Colonic mucosa (tissue), 4 donors: Measurements from ENCODE around the gene UNC80. TPM values are rescaled to one million over a fixed set of nuclear protein-coding genes. Genes with fewer than 3 reads are reported as not detected.

Source experiments
- DNase-seq: peaks from one replicate; pipeline ENCODE4 v3.0.0-alpha.2; 2020
- H3K27ac ChIP-seq: fragments of 200-600 bp; one replicate; pipeline ENCODE4 v1.8.0; 2021
- H3K27me3 ChIP-seq: fragments of 200-600 bp; one replicate; pipeline ENCODE4 v1.8.0; 2021
- H3K36me3 ChIP-seq: fragments of 200-600 bp; one replicate; pipeline ENCODE4 v1.8.0; 2021
- H3K4me1 ChIP-seq: fragments of 200-600 bp; one replicate; pipeline ENCODE4 v1.8.0; 2021; ENCODE audit warnings: mild to moderate bottlenecking
- H3K4me3 ChIP-seq: fragments of 200-600 bp; one replicate; pipeline ENCODE4 v1.8.0; 2021
- H3K9ac ChIP-seq, 2 donors: one replicate each; pipeline ENCODE4 v1.7.0; 2013; ENCODE audit warnings: control low read depth in 2 of 2, low read depth in 2 of 2, low read length in 2 of 2
- H3K9me3 ChIP-seq: fragments of 200-600 bp; one replicate; pipeline ENCODE4 v1.8.0; 2021
- intact Hi-C: fragments of 100-400 bp; cut with DNase I; formaldehyde crosslinking; loops from one replicate; pipeline ENCODE4 v1.14.1; 2022
- total RNA-seq, 2 donors: library from RNA; stranded (reverse); fragmentation: NEBNext Ultra II Directional in 1 of 2; extraction: Animal tissue kit (Norgen Biotek cat#: 25700) in 1 of 2; gene quantifications; one replicate each; pipeline ENCODE4 v1.2.1, GENCODE V29; 2021
- TF ChIP-seq, protein P1 (sequence below): fragments of 200-600 bp; IDR thresholded peaks from one replicate; pipeline ENCODE4 v1.8.0; 2022; ENCODE audit warnings: antibody characterized with exemption, mild to moderate bottlenecking
- donor health status: healthy.
- donor health status: DM: no; HTN: no; CAD: no.
- donor health status: DM: no; HTN: no; CAD: no.

UNC80 gene
- total RNA-seq, 2 donors from 2014 or later, result 0.16 TPM; not detected in 1

DNA sequence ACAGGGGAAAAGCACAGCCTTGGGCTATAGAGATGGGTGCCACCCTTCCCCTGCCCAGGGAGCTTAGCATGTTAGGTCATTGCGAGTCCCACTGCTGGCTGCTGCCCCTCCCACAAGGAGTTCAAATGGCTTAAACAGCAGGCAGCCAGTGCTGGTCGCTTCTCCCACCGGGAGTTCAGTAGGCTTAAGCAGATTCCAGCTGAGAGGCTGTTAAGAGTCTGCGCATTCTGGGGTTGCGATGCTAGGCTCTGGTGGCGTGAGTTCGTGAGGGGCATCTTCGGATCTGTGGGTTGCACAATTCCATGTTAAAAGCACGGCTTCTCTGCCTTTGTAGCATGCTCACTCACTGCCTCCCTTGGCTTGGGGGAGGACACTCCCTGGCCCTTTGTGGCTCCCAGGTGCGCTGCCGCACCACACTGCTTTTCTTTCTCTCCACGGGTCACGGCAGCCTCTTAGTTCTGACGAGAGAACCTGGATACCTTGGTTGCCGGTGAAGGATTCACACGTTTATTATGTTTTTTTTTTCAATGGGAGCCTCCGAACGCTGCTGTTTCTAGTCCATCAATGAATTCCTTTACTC lies 93.2 kb downstream of the UNC80 start:
- no peak overlapping the region for H3K27ac ChIP-seq
- no peaks in the 10 kb centered on the region for H3K4me1 ChIP-seq
- no peak overlapping the region for H3K9ac ChIP-seq
- TF ChIP-seq, protein P1, sequence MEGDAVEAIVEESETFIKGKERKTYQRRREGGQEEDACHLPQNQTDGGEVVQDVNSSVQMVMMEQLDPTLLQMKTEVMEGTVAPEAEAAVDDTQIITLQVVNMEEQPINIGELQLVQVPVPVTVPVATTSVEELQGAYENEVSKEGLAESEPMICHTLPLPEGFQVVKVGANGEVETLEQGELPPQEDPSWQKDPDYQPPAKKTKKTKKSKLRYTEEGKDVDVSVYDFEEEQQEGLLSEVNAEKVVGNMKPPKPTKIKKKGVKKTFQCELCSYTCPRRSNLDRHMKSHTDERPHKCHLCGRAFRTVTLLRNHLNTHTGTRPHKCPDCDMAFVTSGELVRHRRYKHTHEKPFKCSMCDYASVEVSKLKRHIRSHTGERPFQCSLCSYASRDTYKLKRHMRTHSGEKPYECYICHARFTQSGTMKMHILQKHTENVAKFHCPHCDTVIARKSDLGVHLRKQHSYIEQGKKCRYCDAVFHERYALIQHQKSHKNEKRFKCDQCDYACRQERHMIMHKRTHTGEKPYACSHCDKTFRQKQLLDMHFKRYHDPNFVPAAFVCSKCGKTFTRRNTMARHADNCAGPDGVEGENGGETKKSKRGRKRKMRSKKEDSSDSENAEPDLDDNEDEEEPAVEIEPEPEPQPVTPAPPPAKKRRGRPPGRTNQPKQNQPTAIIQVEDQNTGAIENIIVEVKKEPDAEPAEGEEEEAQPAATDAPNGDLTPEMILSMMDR, result no peak
- no peak overlapping the region for H3K4me3 ChIP-seq
- no peaks in the 10 kb centered on the region for H3K9me3 ChIP-seq
- H3K27me3 ChIP-seq, result no peaks in the 10 kb centered on the region
- no peak for DNase-seq
- intact Hi-C loops, result no loop called here
- H3K36me3 ChIP-seq, result no peaks in the 10 kb centered on the region

DNA sequence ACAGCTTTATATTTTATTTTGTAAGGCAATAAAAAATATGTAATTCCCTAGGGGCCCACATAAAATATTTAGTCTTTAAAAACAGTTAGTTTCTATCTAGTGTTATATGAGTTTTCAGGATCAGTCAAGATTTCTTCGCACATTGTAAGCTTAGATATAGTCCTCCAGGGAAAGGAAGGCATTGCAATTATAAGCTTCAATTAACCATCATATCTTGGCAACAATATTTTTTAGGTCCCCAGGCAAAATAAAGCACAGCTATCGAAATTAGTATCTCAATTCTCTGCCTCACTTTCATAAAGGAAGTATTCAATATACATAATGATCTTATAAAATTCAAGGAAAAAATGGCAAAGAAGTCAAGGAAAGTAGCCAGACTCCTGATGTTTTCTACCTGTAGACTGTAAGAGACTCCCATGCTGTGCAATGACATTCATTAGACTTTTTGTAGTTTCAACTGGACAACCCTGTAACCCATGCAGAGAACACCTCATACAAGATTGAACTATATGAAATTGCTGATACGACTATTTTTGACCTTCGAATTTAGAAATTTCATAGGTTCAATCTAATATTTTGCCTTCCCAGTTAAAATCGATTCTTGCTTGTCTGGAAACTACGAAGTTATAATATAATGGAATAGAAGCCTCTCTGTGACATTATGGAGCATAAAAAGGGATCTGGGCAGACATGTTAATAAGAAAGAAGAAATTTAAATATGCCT lies 96.8 kb downstream of the UNC80 start:
- Histone ChIP-seq H3K9ac (no peak overlapping the region), H3K36me3 (no peaks in the 10 kb centered on the region), H3K27me3 (no peaks in the 10 kb centered on the region), H3K4me3 (no peak overlapping the region), H3K9me3 (no peaks in the 10 kb centered on the region), H3K27ac (no peak overlapping the region), H3K4me1 (no peaks in the 10 kb centered on the region)
- no peak for DNase-seq
- TF ChIP-seq, protein P1, result no peak
- intact Hi-C loops, result no loop called here

DNA sequence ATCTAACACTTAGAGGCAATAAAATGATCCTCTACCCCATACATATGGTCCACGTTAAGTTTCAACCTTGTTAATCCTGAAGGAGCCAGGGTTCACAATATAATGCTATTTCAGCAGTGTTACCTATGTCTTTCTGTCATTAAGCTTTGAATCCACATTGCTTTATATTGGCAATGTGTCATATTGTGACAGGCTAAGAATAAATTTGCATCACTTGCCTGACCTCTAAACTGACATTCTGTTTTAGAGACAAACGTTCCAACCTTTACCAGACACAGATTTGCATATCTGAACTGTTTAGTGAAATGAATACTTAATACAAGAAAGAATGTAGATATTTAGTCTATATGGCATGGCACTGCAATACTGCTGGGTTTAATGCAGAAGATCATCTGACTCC lies 98.4 kb downstream of the UNC80 start:
- Histone ChIP-seq H3K9me3 (no peaks in the 10 kb centered on the region), H3K4me3 (no peak overlapping the region), H3K4me1 (no peaks in the 10 kb centered on the region), H3K27me3 (no peaks in the 10 kb centered on the region), H3K27ac (no peak overlapping the region), H3K9ac (no peak overlapping the region), H3K36me3 (no peaks in the 10 kb centered on the region)
- intact Hi-C loops, result no loop called here
- TF ChIP-seq, protein P1, result no peak
- DNase-seq, result no peak

DNA sequence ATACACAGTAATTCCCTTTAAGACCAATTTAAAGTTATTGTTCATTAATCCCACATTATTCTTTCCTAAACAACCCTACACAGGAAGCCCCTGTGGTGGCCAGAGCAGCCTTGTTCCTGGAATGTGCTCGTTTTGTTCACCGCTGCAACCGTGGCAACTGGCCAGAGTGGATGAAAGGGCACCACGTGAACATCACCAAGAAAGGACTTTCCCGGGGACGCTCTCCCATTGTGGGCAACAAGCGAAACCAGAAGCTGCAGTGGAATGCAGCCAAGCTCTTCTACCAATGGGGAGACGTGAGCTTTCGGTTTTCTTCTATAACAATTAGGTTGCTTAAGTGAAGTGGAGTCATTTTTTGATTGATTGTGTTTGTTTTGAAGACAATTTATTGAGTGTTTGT lies 101.0 kb downstream of the UNC80 start:
- TF ChIP-seq, protein P1, result no peak
- Histone ChIP-seq H3K27me3 (no peaks in the 10 kb centered on the region), H3K4me1 (no peaks in the 10 kb centered on the region), H3K9ac (no peak overlapping the region), H3K4me3 (no peak overlapping the region), H3K9me3 (no peaks in the 10 kb centered on the region), H3K27ac (no peak overlapping the region), H3K36me3 (no peaks in the 10 kb centered on the region)
- no peak for DNase-seq
- intact Hi-C loops, result no loop called here

DNA sequence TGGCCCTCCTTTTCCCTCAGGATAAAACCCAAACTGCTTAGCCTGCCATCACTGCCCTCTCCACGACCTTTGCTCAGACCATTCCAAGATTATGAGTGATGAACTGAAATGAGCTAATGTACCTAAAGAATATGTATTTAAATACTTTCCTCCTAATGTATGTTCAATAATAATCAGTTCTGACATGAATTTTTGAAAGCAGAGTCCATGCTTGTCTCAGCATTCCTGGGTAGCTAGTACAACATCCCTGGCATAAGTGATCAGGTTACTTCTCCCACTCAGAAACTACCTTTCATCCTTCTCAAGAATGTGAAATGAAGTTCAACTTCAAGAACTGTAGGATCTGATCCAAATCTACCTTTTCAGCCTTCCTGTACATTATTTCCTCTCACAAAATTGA lies 103.6 kb downstream of the UNC80 start:
- no peak for DNase-seq
- Histone ChIP-seq H3K9ac (no peak overlapping the region), H3K4me1 (no peaks in the 10 kb centered on the region), H3K27me3 (no peaks in the 10 kb centered on the region), H3K9me3 (no peaks in the 10 kb centered on the region), H3K27ac (no peak overlapping the region), H3K4me3 (no peak overlapping the region), H3K36me3 (no peaks in the 10 kb centered on the region)
- TF ChIP-seq, protein P1, result no peak
- intact Hi-C loops, result no loop called here
